Adipocyte (in vitro differentiated cells): ENCODE results near the gene MTUS2.
"Not testable (repeated sequence)": the region's sequence is repeated elsewhere in the genome, so short reads cannot be mapped to it uniquely, and the experiment has no call there.

ENCODE experiments used
- DNase-seq: peaks from one replicate; pipeline ENCODE4 v3.0.0-alpha.2; 2015; ENCODE audit warnings: low read depth
- H3K27me3 ChIP-seq: replicated peaks from 2 replicates; pipeline ENCODE4 v1.7.0; 2013; ENCODE audit warnings: mild to moderate bottlenecking, low read length, moderate library complexity; ENCODE audit not compliant: control insufficient read depth, insufficient read depth
- H3K36me3 ChIP-seq: 2 replicates; pipeline ENCODE4 v1.7.0; 2013; ENCODE audit warnings: low read length, mild to moderate bottlenecking, moderate library complexity; ENCODE audit not compliant: control insufficient read depth, insufficient read depth, severe bottlenecking
- H3K4me1 ChIP-seq: 2 replicates; pipeline ENCODE4 v1.7.0; 2013; ENCODE audit warnings: mild to moderate bottlenecking, low read length, moderate library complexity; ENCODE audit not compliant: control insufficient read depth, insufficient read depth
- H3K4me3 ChIP-seq: 2 replicates; pipeline ENCODE4 v1.7.0; 2013; ENCODE audit warnings: mild to moderate bottlenecking, low read length, moderate library complexity
- H3K9ac ChIP-seq: 2 replicates; pipeline ENCODE4 v1.7.0; 2013; ENCODE audit warnings: mild to moderate bottlenecking, low read length, moderate library complexity
- H3K9me3 ChIP-seq: 2 replicates; pipeline ENCODE4 v1.7.0; 2013; ENCODE audit warnings: mild to moderate bottlenecking, low read length, moderate library complexity; ENCODE audit not compliant: control insufficient read depth

The MTUS2 gene

DNA sequence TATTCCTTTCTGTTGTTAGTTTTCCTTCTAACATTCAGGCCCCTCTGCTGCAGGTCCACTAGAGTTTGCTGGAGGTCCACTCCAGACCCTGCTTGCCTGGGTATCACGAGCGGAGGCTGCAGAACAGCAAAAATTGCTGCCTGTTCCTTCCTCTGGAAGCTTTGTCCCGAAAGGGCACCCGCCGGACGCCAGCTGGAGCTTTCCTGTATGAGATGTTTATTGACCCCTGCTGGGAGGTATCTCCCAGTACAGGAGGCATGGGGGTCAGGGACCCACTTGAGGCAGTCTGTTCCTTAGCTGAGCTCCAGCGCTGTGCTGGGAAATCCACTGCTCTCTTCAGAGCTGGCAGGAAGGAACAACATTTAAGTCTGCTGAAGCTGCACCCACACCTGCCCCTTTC is 516.2 kb downstream of the MTUS2 start:
- H3K36me3 ChIP-seq, result no peaks in the 10 kb centered on the region
- no peak overlapping the region for H3K9ac ChIP-seq
- no peak overlapping the region for H3K4me3 ChIP-seq
- no peak for DNase-seq
- no peaks in the 10 kb centered on the region for H3K4me1 ChIP-seq
- peaks cover 6% of the 10 kb centered on the region for H3K9me3 ChIP-seq
- no peaks in the 10 kb centered on the region for H3K27me3 ChIP-seq

DNA sequence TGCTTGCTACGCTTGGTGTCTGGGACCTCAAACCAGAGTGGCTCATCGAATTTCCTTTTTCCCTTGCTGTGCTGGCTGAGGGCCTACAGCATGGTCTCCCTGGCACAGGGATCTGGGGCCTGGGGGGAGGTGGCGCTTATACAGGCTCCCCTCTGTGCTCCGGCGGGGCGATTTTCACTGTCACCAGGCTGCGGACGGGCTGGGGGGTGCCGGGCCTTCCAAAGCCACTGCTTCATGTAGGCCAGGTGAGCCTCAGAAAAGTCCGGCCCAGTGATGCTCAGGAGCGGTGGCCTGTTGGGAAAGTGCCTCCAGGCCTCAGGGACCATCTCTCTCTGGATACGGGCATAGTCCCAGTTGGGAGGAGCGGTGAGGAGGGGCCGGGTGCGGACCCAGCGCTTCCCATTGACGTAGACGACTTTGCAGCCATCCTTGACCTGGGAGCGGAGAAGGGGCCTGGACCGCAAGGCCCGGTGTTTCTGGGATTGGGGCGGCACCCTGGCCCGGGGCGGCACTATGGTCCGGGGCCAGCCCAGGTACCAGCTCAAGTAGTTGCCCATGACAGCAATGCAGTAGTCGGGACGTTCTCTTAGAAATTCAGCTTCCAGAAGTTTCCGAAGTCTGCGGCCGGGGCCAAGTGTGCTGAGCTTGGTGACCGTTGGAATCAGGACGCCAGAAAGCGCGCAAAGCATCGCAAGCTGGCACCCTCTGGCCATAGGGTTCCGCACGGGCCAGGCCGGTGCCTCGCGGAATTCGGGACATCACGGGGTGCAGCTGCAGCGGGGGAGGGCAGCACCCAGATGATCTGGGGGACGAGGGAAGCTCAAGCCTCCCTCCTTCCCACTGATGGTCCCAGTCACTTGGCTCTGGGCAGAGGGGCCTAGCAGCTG is 519.5 kb downstream of the MTUS2 start:
- Histone ChIP-seq H3K4me1 (no peaks in the 10 kb centered on the region), H3K27me3 (no peaks in the 10 kb centered on the region), H3K36me3 (no peaks in the 10 kb centered on the region), H3K4me3 (no peak overlapping the region), H3K9ac (no peak overlapping the region), H3K9me3 (peaks cover 3% of the 10 kb centered on the region)
- no peak for DNase-seq

DNA sequence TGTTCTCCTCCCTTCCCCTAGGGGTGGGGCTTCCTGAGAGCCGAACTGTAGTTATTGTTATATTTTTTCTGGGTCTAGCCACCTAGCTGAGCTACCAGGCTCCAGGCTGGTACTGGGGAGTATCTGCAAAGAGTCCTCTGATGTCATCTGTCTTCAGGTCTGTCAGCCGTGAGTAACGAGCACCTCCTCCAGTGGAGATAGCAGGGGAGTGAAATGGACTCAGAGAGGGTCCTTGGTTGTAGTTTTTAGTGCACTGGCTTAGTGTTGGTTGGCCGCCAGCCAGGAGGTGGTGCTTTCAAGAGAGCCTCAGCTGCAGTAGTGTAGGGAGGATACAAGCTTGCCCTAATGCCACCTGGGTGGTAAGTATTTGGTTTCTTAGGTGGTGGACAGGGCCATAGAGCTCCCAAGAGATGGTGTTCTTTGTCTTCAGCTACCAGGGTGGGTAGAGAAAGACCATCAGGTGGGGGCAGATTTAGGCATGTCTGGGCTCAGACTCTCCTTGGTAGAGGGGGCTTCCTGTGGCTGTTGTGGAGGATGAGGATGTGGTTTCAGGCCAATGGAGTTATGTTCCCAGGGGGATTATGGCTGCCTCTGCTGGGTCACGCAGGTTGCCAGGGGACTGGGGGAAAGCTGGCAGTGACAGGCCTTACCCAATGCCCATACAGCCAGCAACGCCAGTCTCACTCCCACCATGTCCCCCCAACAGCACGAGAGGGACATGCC is 525.9 kb downstream of the MTUS2 start:
- not testable (repeated sequence) for H3K9ac ChIP-seq, H3K4me1 ChIP-seq, H3K9me3 ChIP-seq, DNase-seq, H3K36me3 ChIP-seq, H3K4me3 ChIP-seq, H3K27me3 ChIP-seq

DNA sequence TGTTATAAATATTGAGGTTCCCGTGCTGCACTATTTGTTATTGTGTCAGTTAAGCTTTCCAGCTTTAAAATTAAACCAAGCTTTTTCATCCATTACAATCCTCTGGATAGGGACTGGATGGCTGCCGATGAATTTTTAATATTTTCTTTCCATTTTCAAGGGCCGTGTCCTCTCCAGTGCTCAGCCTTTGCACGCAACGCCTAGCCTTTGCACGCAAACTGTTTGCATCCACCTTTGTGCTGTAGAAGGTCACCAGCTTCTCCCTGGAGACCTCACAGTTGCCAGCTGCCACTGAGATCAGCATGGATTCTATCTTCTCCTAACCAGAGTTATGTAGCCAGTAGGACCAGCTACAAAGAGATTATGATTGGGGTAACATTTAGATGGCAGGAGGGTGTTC is 534.9 kb downstream of the MTUS2 start:
- H3K36me3 ChIP-seq, result no peaks in the 10 kb centered on the region
- H3K9me3 ChIP-seq, result no peaks in the 10 kb centered on the region
- no peak overlapping the region for H3K9ac ChIP-seq
- H3K27me3 ChIP-seq, result peaks cover 32% of the 10 kb centered on the region
- no peak for DNase-seq
- no peak overlapping the region for H3K4me3 ChIP-seq
- no peaks in the 10 kb centered on the region for H3K4me1 ChIP-seq

DNA sequence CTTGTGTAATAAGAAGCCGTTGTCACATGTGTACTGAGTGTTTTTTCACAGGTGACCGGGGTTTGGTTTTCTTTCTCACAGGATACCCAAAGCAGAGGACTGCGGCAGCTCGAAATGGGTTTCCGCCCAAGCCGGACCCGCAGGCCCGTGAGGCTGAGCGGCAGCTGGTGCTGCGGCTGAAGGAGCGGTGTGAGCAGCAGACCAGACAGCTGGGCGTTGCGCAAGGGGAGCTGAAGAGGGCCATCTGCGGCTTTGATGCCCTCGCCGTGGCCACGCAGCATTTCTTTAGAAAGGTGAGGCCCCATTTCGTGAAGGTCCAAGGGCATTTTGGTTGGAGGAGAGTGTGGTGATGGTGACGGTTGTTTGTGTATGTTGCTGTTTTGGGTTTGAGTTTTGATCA is 539.0 kb downstream of the MTUS2 start:
- Histone ChIP-seq H3K9me3 (no peaks in the 10 kb centered on the region), H3K4me1 (no peaks in the 10 kb centered on the region), H3K4me3 (no peak overlapping the region), H3K9ac (no peak overlapping the region), H3K27me3 (peaks cover 24% of the 10 kb centered on the region), H3K36me3 (no peaks in the 10 kb centered on the region)
- no peak for DNase-seq

DNA sequence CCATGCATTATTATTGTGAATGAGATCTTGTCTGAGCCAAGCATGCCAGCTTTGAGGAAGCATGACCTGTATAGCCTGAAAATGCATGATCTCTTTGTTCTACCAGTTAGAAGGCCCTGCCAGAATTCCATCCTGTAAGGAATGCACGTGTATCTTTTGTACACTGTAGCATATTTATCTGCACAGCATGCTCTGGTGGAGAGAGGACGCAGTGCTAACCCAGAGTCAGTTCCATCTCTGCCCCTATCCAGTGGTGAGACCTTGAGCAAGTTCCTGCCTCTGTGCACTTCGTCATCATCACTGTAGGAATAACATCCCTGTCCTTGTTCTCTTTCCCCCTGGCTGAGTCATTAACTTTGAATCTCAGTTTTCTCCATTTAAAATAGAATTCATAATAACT is 541.6 kb downstream of the MTUS2 start:
- H3K4me1 ChIP-seq, result no peaks in the 10 kb centered on the region
- H3K4me3 ChIP-seq, result no peak overlapping the region
- peaks cover 24% of the 10 kb centered on the region for H3K27me3 ChIP-seq
- no peak overlapping the region for H3K9ac ChIP-seq
- no peaks in the 10 kb centered on the region for H3K9me3 ChIP-seq
- no peak for DNase-seq
- H3K36me3 ChIP-seq, result no peaks in the 10 kb centered on the region

DNA sequence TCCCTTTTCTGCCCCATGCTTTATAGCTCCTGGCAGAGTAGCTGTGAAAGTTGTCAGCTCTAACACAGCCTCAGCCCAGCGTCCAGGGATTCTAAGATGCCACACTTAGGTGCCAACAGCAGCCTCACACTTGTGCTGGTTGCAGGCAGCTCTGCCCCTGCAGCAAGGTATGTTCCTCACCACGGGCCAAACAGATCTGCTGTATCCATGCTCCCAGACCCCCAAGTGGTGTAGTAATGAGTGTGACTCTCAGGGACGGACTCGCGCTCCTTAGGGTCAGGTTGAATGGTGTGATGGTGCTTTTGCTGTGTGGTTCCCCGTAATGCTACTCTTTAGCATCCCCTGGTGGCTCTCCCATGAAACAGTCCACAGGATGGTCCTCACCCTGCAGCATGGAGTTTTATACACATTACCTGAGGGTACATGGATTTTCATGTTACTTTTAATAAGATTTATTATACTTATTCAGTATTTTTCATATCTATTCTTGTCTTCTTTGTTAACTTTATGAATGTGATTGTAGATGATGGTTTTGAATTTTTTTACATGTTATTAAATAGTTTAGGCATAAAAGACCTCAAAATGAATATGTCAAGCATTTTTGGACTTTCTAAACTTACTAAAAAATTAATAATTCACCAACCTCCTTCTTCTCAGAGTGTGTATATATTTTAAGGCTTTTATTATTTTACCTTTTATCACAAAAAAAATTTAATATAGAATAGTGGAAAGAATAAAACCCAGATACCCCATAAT is 542.9 kb downstream of the MTUS2 start:
- DNase-seq, result peak; percentile 62

DNA sequence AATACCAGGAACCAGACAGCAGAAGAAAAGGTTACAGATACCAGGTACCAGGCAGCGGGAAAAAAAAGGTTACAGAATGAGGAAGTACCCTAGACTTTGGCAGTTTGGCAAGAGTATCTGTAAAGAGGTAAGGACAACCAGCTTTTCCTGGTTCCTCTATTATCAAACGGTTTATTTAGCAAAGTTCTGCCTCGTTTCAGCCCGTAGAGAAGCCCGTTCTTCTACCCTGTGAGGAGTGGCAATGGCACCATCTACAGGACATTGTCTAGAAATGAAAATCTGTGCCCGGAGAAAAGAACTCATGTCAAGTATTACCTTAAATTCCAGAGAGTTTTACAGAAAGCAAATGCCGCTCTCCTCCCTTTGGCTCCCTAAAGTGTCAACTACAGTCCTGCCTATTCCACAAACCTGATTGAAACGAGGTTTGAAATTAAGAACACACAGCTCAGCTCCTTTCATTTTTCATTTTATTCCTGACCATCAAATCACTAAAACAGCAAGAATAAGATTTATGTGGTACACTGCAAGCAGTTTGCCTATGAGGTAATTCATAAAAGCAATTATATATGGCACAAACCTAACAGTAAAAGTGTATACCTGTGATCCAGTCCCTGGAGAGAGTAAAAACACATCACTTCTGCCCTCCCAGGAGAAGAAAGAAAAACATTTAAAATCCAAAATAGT is 549.1 kb downstream of the MTUS2 start:
- Histone ChIP-seq H3K9me3 (peaks cover 11% of the 10 kb centered on the region), H3K4me3 (no peak overlapping the region), H3K4me1 (no peaks in the 10 kb centered on the region), H3K27me3 (peaks cover 23% of the 10 kb centered on the region), H3K9ac (no peak overlapping the region), H3K36me3 (no peaks in the 10 kb centered on the region)
- peak; percentile 71 for DNase-seq

More for the DNA sequence above, 542.9 kb downstream of the MTUS2 start:
- no peak overlapping the region for H3K4me3 ChIP-seq
- H3K9me3 ChIP-seq, result no peaks in the 10 kb centered on the region
- no peaks in the 10 kb centered on the region for H3K4me1 ChIP-seq
- H3K9ac ChIP-seq, result no peak overlapping the region
- no peaks in the 10 kb centered on the region for H3K36me3 ChIP-seq
- H3K27me3 ChIP-seq, result peaks cover 18% of the 10 kb centered on the region

DNA sequence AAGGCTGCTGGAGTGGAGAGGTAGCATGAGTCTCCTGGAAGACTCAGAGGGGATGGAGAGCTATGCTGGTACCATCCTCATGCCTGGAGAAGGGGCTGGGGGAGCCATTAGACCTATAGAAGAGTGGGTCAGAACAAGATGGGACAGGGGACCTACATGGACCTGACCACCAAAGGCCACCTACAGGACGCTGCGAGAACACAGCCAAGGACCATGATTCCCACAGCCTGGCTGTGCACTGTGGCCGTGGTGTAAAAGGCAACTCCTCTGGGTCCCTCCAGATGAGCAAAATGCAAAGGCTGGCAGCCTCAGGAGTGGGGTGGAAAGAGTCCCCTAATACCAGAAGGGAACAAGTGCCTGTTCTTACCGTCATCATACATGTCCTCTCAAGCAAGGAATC is 559.1 kb downstream of the MTUS2 start:
- peaks cover 14% of the 10 kb centered on the region for H3K27me3 ChIP-seq
- no peaks in the 10 kb centered on the region for H3K36me3 ChIP-seq
- DNase-seq, result no peak
- H3K4me1 ChIP-seq, result peaks cover 10% of the 10 kb centered on the region
- peaks cover 9% of the 10 kb centered on the region for H3K9me3 ChIP-seq
- H3K4me3 ChIP-seq, result no peak overlapping the region
- no peak overlapping the region for H3K9ac ChIP-seq

DNA sequence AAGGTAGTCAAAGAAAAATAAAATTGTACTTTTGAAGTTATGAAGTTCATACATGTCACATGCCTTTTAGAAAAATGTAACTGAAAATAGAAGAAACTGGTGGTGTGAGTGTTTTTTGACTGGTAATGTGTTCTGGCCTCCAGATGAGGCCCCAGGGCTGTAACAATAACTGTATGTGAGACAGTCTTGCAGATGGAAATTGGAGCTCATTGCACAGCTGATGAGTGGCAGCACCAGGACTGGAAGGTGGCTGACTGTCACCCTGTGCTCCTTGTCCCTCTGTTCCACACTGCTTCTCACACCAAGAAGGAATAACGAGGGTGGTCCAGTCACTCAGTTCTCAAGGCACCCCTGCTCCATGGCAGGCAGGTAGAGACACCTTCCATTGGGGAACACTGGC is 559.7 kb downstream of the MTUS2 start:
- no peak overlapping the region for H3K9ac ChIP-seq
- no peak for DNase-seq
- peaks cover 5% of the 10 kb centered on the region for H3K9me3 ChIP-seq

DNA sequence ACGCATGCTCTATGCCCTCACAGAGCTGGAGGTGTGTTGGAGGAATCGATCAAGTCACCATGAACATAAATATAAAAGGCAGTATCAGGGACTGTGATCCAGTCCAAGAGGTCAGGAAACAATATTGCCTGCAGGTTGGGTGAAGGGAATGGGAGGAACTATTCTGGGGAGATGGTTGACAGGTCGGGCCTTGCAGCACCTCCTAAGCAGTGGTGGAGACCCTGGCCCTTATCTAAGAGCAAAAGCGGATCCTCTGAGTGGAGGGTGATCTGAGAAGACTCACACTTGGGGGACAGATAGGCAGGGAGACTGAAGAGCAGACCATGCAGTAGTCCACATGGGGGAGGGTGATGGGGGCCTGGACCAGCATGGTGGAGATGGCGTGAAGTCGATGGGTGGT is 561.9 kb downstream of the MTUS2 start:
- peaks cover 14% of the 10 kb centered on the region for H3K27me3 ChIP-seq
- no peak for DNase-seq
- peaks cover 4% of the 10 kb centered on the region for H3K9me3 ChIP-seq
- no peaks in the 10 kb centered on the region for H3K36me3 ChIP-seq
- H3K9ac ChIP-seq, result no peak overlapping the region
- H3K4me3 ChIP-seq, result no peak overlapping the region
- peaks cover 13% of the 10 kb centered on the region for H3K4me1 ChIP-seq

More for the DNA sequence above, 559.7 kb downstream of the MTUS2 start:
- Histone ChIP-seq H3K4me3 (peak overlapping the region; percentile 29), H3K36me3 (no peaks in the 10 kb centered on the region), H3K4me1 (peaks cover 10% of the 10 kb centered on the region), H3K27me3 (peaks cover 14% of the 10 kb centered on the region)
